KMS-11 (cell line): ENCODE data around the gene INPP5E.

Source experiments
- H2AFZ ChIP-seq: fragments of 200-600 bp; sonication (generic); 2 replicates; pipeline ENCODE4 v1.6.1; 2016; ENCODE audit warnings: antibody characterized with exemption, mixed run types, low read depth
- H3K27ac ChIP-seq: fragments of 200-600 bp; sonication (generic); 2 replicates; pipeline ENCODE4 v1.6.1; 2016; ENCODE audit warnings: mild to moderate bottlenecking, mixed run types
- H3K27me3 ChIP-seq: fragments of 200-600 bp; sonication (generic); 2 replicates; pipeline ENCODE4 v1.6.1; 2017; ENCODE audit warnings: mild to moderate bottlenecking, low read depth, mixed run types, moderate library complexity; ENCODE audit not compliant: insufficient read depth
- H3K36me3 ChIP-seq: fragments of 200-600 bp; sonication (generic); 2 replicates; pipeline ENCODE4 v1.6.1; 2017; ENCODE audit warnings: mild to moderate bottlenecking, mixed run types; ENCODE audit not compliant: insufficient read depth
- H3K4me1 ChIP-seq: fragments of 200-600 bp; sonication (generic); 2 replicates; pipeline ENCODE4 v1.6.1; 2016; ENCODE audit warnings: mild to moderate bottlenecking, low read depth, mixed run types; ENCODE audit not compliant: poor library complexity, severe bottlenecking
- H3K4me2 ChIP-seq: fragments of 200-600 bp; sonication (generic); 2 replicates; pipeline ENCODE4 v1.7.0; 2016; ENCODE audit warnings: mild to moderate bottlenecking, mixed run types
- H3K4me3 ChIP-seq: fragments of 200-600 bp; sonication (generic); IDR thresholded peaks from 2 replicates; pipeline ENCODE4 v1.6.1; 2017; ENCODE audit warnings: low read depth, low read length, mixed read lengths; ENCODE audit not compliant: insufficient read depth
- H3K79me2 ChIP-seq: fragments of 200-600 bp; sonication (generic); 2 replicates; pipeline ENCODE4 v1.6.1; 2016; ENCODE audit warnings: low read depth, mixed run types; ENCODE audit not compliant: insufficient read depth
- H3K9ac ChIP-seq: fragments of 200-600 bp; sonication (generic); 2 replicates; pipeline ENCODE4 v1.6.1; 2016; ENCODE audit warnings: mild to moderate bottlenecking, mixed run types
- H4K20me1 ChIP-seq: fragments of 200-600 bp; sonication (generic); 2 replicates; pipeline ENCODE4 v1.6.1; 2016; ENCODE audit warnings: mild to moderate bottlenecking, mixed run types; ENCODE audit not compliant: insufficient read depth
- CTCF ChIP-seq: fragments of 200-600 bp; sonication (generic); conservative IDR thresholded peaks from 2 replicates; pipeline ENCODE4 v1.6.1; 2017; ENCODE audit warnings: low read depth, mild to moderate bottlenecking, antibody characterized with exemption, low read length, moderate library complexity, mixed read lengths

Gene INPP5E

GRCh38 chr9:136445799-136446198 is 6.2 kb upstream of the INPP5E start:
- Histone ChIP-seq H4K20me1 (no peaks in the 10 kb centered on the region), H3K36me3 (peaks cover 3% of the 10 kb centered on the region; the same call in 1 of the 2 replicates)

DNA sequence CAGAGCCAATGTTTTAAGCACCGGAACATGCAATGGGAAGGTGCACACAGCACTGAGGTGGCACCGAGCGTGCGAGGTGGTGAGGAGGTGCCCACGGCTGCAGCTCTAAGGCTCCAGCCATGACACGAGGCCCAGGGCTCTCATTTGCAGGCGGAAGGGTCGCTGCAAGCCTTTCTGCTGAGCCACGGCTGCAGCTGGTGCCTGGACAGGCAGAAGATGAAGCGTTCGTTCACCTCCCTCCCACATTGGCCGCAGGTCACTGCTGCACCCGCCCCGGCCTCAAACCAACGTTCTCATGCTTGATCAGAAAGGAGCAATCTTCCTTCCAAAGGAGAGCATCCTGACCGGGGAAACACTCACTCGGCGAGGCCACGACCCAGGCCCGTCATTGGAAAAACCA is 4.5 kb upstream of the INPP5E start:
- Histone ChIP-seq H3K4me2 (no peak overlapping the region), H3K79me2 (no peaks in the 10 kb centered on the region), H3K4me3 (no peak overlapping the region), H3K27ac (no peak overlapping the region), H3K36me3 (peaks cover 3% of the 10 kb centered on the region; the same call in 1 of the 2 replicates), H3K4me1 (peaks cover 6% of the 10 kb centered on the region), H3K27me3 (no peaks in the 10 kb centered on the region), H2AFZ (no peak overlapping the region), H4K20me1 (no peaks in the 10 kb centered on the region), H3K9ac (no peak overlapping the region)
- TF ChIP-seq CTCF, result no peak

More at GRCh38 chr9:136445799-136446198, 6.2 kb upstream of the INPP5E start:
- H3K4me1 ChIP-seq, result no peaks in the 10 kb centered on the region
- no peak for TF ChIP-seq CTCF
- H3K9ac ChIP-seq, result no peak overlapping the region
- H3K27ac ChIP-seq, result no peak overlapping the region
- no peaks in the 10 kb centered on the region for H3K79me2 ChIP-seq
- H2AFZ ChIP-seq, result no peak overlapping the region
- no peak overlapping the region for H3K4me2 ChIP-seq
- no peak overlapping the region for H3K4me3 ChIP-seq
- no peaks in the 10 kb centered on the region for H3K27me3 ChIP-seq

DNA sequence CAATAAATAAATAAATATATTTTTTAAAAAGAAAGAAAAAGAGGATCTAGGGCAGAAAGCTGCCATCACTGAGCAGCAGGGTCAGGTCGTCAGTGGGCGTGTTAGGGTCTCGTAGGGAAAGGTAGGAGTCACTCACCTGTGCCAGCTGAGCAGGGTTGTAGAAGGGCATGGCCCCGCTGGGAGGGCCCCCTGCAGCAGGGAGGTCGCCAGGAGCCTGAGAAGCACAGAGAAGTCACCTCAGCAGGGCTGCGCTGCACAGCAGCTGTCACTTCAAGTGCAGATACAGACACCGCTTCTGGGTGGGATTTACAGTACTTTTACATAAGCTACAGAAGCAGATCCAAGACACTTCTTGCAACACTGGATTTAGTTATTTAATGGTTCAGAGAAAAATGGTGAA is 4.0 kb upstream of the INPP5E start:
- peaks cover 3% of the 10 kb centered on the region; the same call in 1 of the 2 replicates for H3K36me3 ChIP-seq
- H3K4me3 ChIP-seq, result no peak overlapping the region
- peaks cover 6% of the 10 kb centered on the region for H3K4me1 ChIP-seq
- TF ChIP-seq CTCF, result no peak
- no peak overlapping the region for H2AFZ ChIP-seq
- H3K27me3 ChIP-seq, result no peaks in the 10 kb centered on the region
- no peak overlapping the region for H3K4me2 ChIP-seq
- H3K9ac ChIP-seq, result no peak overlapping the region
- H4K20me1 ChIP-seq, result no peaks in the 10 kb centered on the region
- H3K79me2 ChIP-seq, result peaks cover 1% of the 10 kb centered on the region; the same call in 1 of the 2 replicates
- H3K27ac ChIP-seq, result no peak overlapping the region

DNA sequence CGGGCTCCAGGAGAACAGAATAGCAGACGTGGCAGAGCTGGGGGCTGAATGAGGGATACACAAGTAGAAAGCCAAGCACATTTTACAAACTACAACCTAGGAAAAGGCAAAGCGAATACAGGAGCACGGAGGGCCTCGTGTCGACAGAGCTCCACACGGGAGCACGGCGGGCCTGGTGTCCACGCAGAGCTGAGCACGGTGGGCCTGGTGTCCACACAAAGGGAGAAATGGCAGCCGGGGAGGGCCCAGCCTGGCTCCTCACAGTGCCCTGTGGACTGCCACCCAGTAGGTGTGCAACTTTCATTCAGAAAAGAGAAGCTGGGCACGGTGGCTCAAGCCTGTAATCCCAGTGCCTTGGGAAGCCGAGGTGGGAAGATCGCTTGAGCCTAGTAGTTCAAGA is 3.4 kb upstream of the INPP5E start:
- Histone ChIP-seq H3K27ac (no peak overlapping the region), H3K9ac (no peak overlapping the region), H4K20me1 (no peaks in the 10 kb centered on the region), H3K36me3 (peaks cover 3% of the 10 kb centered on the region; the same call in 1 of the 2 replicates), H2AFZ (no peak overlapping the region), H3K27me3 (no peaks in the 10 kb centered on the region), H3K4me2 (no peak overlapping the region), H3K4me1 (peaks cover 10% of the 10 kb centered on the region), H3K4me3 (no peak overlapping the region), H3K79me2 (peaks cover 7% of the 10 kb centered on the region)
- no peak for TF ChIP-seq CTCF
